OCI-LY3 (cell line): ENCODE results near the gene AIG1.

Source experiments
- EZH2phosphoT487 ChIP-seq: fragments of 200-600 bp; shearing (Covaris generic); IDR thresholded peaks from 2 replicates; pipeline ENCODE4 v1.6.1; 2018; ENCODE audit warnings: antibody characterized with exemption, mixed run types, low read depth
- TF ChIP-seq, protein P1 (sequence below): fragments of 200-600, 300-600 bp; sonication (generic); IDR thresholded peaks from 2 replicates; pipeline ENCODE4 v1.5.1; 2014; ENCODE audit warnings: antibody characterized with exemption, low read length, low read depth

DNA sequence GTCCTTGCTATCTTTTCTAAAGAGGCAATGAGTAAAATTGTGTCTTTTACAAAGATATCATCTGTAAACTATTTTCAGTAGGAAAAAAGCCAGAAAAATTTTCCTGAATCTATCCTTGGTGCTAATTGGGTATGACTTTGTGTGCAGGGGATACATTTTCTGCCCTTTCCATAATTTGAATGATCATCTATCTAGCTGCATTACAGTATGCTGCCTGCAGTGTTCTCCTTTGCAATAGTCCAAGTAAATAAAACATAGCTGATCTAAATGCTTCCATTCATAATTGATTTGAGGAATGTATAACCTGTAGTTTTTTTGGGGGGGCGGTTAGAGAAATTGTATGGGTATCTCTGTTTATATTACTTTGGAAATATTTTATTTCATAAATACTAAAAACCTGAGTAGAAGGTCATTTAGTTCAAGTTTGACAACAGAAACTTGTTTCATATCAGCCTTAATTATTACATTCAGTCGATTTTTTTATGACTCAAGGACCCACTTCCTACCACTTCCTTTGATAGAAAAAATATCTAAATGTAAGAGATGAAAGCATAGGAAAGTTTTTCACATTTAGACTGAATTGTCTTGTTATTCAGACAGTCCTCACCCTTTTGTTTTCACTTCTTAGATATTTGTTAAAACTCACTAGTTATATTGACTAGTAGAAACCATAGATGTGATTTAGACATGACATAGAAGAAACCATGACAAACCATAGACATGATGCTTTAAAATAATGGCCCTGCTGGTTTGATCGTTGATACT lies 75.3 kb downstream of the AIG1 start:
- TF ChIP-seq, protein P1, sequence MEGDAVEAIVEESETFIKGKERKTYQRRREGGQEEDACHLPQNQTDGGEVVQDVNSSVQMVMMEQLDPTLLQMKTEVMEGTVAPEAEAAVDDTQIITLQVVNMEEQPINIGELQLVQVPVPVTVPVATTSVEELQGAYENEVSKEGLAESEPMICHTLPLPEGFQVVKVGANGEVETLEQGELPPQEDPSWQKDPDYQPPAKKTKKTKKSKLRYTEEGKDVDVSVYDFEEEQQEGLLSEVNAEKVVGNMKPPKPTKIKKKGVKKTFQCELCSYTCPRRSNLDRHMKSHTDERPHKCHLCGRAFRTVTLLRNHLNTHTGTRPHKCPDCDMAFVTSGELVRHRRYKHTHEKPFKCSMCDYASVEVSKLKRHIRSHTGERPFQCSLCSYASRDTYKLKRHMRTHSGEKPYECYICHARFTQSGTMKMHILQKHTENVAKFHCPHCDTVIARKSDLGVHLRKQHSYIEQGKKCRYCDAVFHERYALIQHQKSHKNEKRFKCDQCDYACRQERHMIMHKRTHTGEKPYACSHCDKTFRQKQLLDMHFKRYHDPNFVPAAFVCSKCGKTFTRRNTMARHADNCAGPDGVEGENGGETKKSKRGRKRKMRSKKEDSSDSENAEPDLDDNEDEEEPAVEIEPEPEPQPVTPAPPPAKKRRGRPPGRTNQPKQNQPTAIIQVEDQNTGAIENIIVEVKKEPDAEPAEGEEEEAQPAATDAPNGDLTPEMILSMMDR: no peak
- TF ChIP-seq EZH2phosphoT487: no peak
